ACHN (cell line): ENCODE results near the gene UQCC2.

Experiments
- DNase-seq: peaks from one replicate; pipeline ENCODE4 v3.0.0-alpha.2; 2015
- in situ Hi-C: cut with HindIII; loops from 2 replicates; pipeline ENCODE4 v1.10.0; 2017; ENCODE audit warnings: low sequenced_read_pairs, low pct_ligation_motif_present, low pct_unique_long_range_greater_than_20kb

The UQCC2 gene

DNA sequence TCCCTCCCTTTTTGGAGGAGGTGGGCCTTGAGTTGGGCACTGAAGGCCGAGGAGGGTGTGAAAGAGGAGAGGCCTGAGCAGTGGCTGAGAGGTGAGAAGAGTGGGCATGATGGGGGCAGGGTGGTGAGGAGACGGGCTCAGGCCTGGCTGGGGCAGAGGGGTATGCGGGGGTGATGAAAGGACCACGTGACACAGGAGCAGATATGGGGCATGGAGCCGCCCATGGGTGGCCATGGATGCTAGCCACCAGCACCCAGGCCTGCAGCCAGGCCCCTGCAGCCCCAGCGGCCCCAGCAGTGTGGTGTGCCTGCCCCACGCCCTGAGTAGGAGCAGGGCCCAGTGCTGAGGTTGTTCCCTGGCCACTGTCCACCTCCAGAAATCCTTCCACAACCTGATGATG is 26.5 kb downstream of the UQCC2 start:
- DNase-seq: no peak
- in situ Hi-C loops: no loop called here

DNA sequence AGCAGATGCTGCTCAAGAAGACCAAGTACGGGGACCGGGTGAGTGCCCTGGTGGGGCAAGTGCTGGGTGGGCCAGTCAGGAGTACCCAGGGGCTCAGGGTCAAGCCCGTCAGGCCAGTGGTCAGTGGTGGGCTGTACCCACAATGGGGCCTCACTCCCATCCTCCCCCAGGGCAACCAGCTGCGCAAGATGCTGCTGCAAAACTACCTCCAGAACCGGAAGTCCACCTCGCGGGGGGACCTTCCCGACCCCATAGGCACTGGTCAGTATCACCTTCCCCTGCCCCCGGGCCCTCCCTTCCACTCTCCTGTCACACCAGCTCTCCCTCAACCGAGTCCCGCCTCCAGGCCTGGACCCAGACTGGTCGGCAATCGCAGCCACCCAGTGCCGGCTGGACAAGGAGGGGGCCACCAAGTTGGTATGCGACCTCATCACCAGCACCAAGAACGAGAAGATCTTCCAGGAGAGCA is 27.0 kb downstream of the UQCC2 start:
- in situ Hi-C loops: no loop called here

DNA sequence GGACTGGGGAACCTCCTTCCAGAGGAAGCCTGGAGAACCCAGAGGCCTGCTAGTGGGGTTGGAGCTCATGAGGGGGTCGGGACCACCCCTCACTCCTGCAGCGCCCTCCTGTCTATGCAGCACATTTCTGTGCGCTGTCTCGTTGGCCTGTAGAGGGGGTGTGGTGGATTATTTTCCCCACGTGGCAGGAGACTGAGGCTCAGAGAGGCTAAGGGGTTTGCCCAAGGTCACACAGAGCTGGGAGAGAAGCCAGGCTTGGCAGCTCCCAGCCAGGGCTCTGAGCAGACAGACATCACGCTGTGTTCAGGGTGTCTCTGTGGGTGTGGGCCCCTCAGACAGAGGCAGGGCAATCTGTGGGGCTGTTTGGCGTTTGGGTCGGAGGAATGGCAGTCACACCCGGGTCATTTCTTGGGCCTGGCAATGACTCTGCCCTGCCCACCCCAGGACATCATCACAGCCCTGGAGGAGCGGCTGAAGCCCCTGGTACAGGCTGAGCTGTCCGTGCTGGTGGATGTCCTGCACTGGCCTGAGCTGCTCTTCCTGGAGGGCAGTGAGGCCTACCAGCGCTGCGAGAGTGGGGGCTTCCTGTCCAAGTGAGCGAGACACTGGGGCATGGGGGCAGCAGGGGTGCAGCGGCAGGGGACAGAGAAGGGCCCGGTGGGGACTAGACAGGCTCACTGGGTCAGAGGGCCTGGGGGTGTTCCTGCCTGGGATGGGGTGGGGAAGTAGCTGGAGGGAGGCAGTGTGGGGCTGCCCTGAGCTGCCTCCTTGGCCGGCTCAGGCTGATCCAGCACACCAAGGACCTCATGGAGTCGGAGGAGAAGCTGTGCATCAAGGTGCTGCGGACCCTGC is 27.7 kb downstream of the UQCC2 start:
- DNase-seq: no peak
- in situ Hi-C loops: no loop called here

More for the DNA sequence above, 27.0 kb downstream of the UQCC2 start:
- no peak for DNase-seq

DNA sequence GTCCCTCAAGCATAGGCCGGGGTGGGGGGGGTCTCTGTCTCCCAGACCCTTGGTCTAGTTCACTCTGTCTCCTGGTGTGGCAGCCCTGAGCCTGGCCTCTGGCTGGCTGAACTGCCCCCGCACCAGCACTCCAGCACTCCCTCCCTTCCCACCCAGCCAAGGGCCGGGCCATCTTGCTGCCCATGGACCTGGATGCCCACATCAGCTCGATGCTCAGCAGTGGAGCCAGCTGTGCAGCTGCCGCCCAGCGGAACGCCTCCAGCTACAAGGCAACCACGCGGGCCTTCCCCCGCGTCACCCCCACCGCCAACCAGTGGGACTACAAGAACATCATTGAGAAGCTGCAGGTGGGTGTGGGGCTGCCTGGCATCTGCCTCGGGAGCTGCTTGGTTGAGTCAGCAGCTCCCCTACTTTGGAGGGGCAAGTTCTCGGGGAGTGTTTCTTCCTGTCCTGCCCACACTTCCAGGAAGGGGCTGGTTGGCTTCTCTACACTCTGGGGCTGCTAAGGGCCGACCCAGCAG is 28.4 kb downstream of the UQCC2 start:
- in situ Hi-C loops: no loop called here

GRCh38 chr6:33682341-33682740 is 29.2 kb downstream of the UQCC2 start:
- in situ Hi-C loops: no loop called here
- DNase-seq: no peak

More for the DNA sequence above, 28.4 kb downstream of the UQCC2 start:
- no peak for DNase-seq

DNA sequence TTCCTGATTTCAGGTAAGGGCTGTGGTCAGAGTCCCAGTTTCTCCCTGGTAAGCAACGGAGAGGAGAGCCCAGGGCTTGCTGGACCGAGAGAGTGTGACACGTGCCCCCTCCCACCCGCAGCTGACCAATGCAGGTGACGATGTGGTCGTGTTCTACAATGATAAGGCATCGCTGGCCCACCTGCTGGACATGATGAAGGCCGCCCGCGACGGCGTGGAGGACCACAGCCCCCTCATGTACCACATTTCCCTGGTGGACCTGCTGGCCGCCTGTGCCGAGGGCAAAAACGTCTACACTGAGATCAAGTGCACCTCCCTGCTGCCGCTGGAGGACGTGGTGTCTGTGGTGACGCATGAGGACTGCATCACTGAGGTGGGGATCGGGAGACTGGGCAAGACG is 31.7 kb downstream of the UQCC2 start:
- in situ Hi-C loops: no loop called here

GRCh38 chr6:33678932-33679490 is 32.5 kb downstream of the UQCC2 start:
- DNase-seq: no peak
- in situ Hi-C loops: no loop called here

More for the DNA sequence above, 31.7 kb downstream of the UQCC2 start:
- DNase-seq: no peak

DNA sequence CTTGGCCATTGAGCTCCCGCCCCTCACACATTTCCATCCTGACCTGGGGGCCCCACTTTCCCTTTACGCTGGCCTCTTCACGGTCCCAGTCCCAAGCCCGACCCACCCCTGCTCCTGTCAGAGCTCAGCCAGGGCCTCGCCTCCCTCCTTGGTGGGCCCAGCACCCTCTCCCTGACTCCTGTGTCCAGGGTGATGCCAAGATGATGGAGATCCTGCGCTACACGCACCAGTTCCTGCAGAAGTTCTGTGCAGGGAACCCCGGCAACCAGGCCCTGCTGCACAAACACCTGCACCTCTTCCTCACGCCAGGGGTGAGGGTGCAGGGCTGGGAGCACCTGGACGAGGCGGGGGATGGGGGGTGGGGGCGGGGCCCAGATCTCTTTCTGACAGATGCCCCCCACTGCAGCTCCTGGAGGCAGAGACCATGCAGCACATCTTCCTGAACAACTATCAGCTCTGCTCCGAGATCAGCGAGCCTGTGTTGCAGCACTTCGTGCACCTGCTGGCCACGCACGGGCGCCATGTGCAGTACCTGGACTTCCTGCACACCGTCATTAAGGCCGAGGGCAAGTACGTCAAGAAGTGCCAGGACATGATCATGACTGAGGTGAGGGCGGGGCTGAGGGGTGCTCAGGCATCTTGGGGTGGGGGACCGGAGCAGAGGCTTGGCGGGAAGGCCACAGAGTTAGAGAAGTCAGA is 33.1 kb downstream of the UQCC2 start:
- in situ Hi-C loops: no loop called here
- no peak for DNase-seq

- DNase-seq: no peak
- in situ Hi-C loops: no loop called here
Observed at GRCh38 chr6:33677689-33678088, 33.8 kb downstream of the UQCC2 start.

DNA sequence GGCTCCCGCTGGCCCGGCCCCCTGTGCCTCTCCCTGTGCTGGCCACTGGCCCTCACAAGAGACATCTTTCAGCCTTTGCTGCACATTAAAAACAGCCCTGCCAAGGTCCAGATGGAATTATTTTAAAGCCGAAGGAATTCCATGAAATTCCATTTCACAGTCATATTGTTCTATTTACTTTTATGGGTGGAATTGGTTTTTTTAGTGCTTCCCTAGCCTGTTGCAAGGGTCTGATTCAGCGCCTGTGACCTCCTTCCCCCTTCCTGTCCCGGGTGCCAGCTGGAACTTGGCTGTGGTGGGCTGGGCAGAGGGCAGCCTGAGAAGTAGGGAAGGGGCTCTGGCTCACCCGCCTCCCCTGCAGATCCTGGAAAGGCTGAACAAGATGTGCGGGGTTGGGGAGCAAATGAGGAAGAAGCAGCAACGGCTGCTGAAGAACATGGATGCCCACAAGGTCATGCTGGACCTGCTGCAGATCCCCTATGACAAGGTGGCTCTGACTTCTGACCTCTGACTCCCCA is 34.3 kb downstream of the UQCC2 start:
- in situ Hi-C loops: no loop called here
- no peak for DNase-seq

- in situ Hi-C loops: no loop called here
Observed at GRCh38 chr6:33676416-33677142, 34.9 kb downstream of the UQCC2 start.

DNA sequence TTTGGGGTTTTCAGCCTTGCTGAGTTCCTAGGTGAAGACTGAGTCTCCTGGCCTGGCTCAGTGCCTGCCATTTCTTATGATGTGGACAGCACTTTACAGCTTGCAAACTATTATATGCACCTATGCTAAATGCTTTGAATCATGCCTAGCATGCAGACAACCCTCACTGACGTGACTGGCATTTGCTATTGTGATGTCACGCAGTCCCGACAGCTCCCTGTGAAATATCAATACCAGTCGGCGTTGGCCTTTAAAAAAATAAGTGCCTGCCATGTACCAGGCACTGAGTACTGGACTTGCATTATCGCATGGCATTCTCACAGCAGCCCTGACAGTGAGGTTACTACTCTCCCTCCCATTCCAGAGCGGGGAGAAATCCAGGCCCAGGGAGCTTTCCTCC is 35.5 kb downstream of the UQCC2 start:
- no peak for DNase-seq
- in situ Hi-C loops: no loop called here

More at GRCh38 chr6:33676416-33677142, 34.9 kb downstream of the UQCC2 start:
- DNase-seq: no peak

GRCh38 chr6:33673851-33674250 is 37.6 kb downstream of the UQCC2 start:
- no peak for DNase-seq
- in situ Hi-C loops: no loop called here

- in situ Hi-C loops: no loop called here
- DNase-seq: peak; percentile 83
Observed at GRCh38 chr6:33672808-33673207, 38.7 kb downstream of the UQCC2 start.

DNA sequence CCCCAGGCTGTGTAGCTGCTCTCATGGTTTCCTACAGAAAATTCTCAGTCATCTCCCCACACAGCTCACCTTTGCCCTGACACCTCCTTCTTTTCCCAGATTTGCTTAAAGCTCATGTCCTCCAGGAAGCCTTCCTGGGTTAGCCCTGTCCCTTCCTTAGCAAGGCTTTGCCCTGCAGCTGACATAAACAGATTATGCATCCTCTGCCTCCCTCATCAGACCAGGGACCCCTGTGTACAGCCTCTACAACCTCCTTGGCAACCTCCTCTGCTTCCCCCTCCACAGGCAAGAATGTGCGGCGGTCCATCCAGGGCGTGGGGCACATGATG is 39.8 kb downstream of the UQCC2 start:
- in situ Hi-C loops: no loop called here
- no peak for DNase-seq

DNA sequence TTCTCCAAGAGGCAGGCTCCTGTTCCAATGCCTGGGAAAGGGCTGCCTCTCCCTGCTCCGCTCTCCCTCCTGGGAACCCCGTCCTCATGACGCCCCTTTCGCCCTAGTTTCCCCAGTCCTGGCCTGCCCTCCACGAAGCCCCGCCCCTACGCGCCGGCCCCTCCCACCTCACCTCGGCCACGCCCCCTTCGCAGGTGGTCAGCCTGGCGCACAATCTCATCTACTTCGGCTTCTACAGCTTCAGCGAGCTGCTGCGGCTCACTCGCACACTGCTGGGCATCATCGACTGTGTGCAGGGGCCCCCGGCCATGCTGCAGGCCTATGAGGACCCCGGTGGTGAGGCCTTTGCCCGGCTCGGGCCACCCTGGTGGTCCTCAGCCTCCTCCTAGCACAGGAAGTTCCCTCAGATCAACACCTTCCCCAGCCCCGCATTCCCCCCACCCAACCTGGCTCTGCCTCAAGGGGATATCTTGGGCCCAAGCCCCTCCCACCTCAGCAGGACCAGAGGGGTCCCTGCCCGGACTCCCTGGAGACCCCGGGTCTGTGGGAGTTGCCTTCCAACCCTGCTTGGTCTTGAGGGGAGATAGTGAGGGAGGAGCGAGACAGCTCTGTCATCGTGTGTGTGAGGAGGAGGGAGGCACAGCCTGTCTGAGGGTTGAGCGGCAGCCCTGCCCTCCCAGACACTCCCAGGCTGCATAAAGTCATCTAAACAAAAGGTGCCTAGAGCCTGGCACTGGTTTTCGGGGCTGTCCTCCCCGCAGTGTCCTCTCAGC is 40.3 kb downstream of the UQCC2 start:
- no peak for DNase-seq
- in situ Hi-C loops: no loop called here

DNA sequence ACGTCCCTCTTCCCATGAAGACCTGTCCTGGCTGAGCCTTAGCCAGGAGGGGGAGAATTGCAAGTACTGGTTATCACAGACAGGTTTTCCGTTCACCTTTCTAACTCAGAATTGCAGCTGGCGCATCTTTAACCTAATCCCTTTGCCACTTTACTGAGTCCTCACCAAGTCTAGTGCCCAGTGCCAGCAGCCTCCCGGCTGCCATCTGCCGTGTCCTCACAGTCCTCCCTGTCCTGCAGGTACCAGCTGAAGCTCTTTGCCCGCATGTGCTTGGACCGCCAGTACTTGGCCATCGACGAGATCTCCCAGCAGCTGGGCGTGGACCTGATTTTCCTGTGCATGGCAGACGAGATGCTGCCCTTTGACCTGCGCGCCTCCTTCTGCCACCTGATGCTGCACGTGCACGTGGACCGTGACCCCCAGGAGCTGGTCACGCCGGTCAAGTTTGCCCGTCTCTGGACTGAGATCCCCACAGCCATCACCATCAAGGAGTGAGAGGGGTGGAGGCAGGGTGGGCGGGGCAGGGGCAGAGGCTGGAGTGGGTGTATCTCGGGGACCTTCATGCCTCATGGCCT is 41.3 kb downstream of the UQCC2 start:
- in situ Hi-C loops: no loop called here
- no peak for DNase-seq

GRCh38 chr6:33668914-33669313 is 42.6 kb downstream of the UQCC2 start:
- no peak for DNase-seq

More at GRCh38 chr6:33668914-33669313, 42.6 kb downstream of the UQCC2 start:
- in situ Hi-C loops: no loop called here
